Measurements from ENCODE around the gene KRTAP29-1. TPM values are rescaled to one million over a fixed set of nuclear protein-coding genes. Genes with fewer than 3 reads are reported as not detected.
A peak's percentile ranks its signal among the peaks of the same experiment; 100 is the strongest.

The KRTAP29-1 gene
- total RNA-seq, 1 experiment from 2014 or later = not detected

- Histone ChIP-seq H2BK15ac (ENCODE audit: low read depth, low read length) (no peak overlapping the region), H3K27me3 (ENCODE audit: insufficient read depth, low read length) (no peaks in the 10 kb centered on the region), H3K18ac (ENCODE audit: insufficient read length, low read depth, low read length) (no peak overlapping the region), H2BK20ac (ENCODE audit: low read depth, low read length, poor library complexity, severe bottlenecking) (no peak overlapping the region), H3K56ac (ENCODE audit: insufficient read length, low read depth, low read length) (no peak overlapping the region), H2BK5ac (ENCODE audit: insufficient read length, low read length) (no peak overlapping the region), H2BK120ac (ENCODE audit: low read depth, low read length, poor library complexity, severe bottlenecking) (no peak overlapping the region), H3T11ph (ENCODE audit: low read length) (no peak overlapping the region), H4K5ac (ENCODE audit: insufficient read length, low read depth, low read length) (no peak overlapping the region), H3K9ac (ENCODE audit: extremely low read depth, insufficient read length, low read length) (no peak overlapping the region), H3K27ac (ENCODE audit: insufficient read length, low read depth, low read length) (no peak overlapping the region), H3K4ac (ENCODE audit: low read depth, low read length) (no peak overlapping the region), H4K8ac (replicated peaks; ENCODE audit: insufficient read length, low read depth, low read length) (no peak overlapping the region), H3K79me2 (ENCODE audit: insufficient read depth, low read length) (no peaks in the 10 kb centered on the region), H3K4me1 (ENCODE audit: insufficient read depth, low read length) (no peaks in the 10 kb centered on the region), H3K23ac (ENCODE audit: insufficient read length, low read depth, low read length) (no peak overlapping the region), H2AFZ (ENCODE audit: low read length) (no peak overlapping the region), H2AK5ac (ENCODE audit: insufficient read length, low read length) (no peak overlapping the region), H3K14ac (ENCODE audit: insufficient read depth, low read length) (no peak overlapping the region; the same call in 1 of the 2 replicates), H3K4me2 (ENCODE audit: insufficient read depth, insufficient read length, low read length) (no peak overlapping the region), H3K79me1 (ENCODE audit: insufficient read depth, low read depth, low read length, poor library complexity, severe bottlenecking) (no peaks in the 10 kb centered on the region), H3K23me2 (ENCODE audit: insufficient read length, low read depth, low read length, poor library complexity, severe bottlenecking) (no peaks in the 10 kb centered on the region), H4K91ac (ENCODE audit: insufficient read length, low read depth, low read length) (no peak overlapping the region), H2BK12ac (ENCODE audit: insufficient read length, low read depth, low read length) (no peak overlapping the region), H4K20me1 (ENCODE audit: control insufficient read depth, insufficient read depth, insufficient read length) (no peaks in the 10 kb centered on the region), H3K9me3 (ENCODE audit: control insufficient read depth, low read depth, low read length) (no peaks in the 10 kb centered on the region)
- Mint-ChIP-seq H3K9me3 (peaks cover 13% of the 10 kb centered on the region in 2 experiments), H3K4me3 (0 out of 5 replicates have a peak overlapping the region, but pooled peaks of 1 of the 2 experiments have one; percentile 16), H3K27ac (peak overlapping the region in 1 of 3 experiments; percentile 76; a peak in 1 of 7 replicates), H3K4me1 (peaks cover 3 to 4% of the 10 kb centered on the region in 2 experiments; a peak in 2 of 4 replicates), H3K27me3 (ENCODE audit: low read depth) (peaks cover 2% of the 10 kb centered on the region; the same call in 1 of the 2 replicates), H3K36me3 (ENCODE audit: insufficient read depth in 1 of 3, low read depth in 3 of 3) (peaks cover 0 to 13% (median 7%) of the 10 kb centered on the region in 3 experiments; a peak in 1 of 7 replicates)
- no CpG with 5 or more reads among the region's 16 CpGs for WGBS (ENCODE audit: extremely low coverage, insufficient read length, low lambda C conversion rate)
- DNase-seq = peak; percentile 83
- TF ChIP-seq, protein P1, sequence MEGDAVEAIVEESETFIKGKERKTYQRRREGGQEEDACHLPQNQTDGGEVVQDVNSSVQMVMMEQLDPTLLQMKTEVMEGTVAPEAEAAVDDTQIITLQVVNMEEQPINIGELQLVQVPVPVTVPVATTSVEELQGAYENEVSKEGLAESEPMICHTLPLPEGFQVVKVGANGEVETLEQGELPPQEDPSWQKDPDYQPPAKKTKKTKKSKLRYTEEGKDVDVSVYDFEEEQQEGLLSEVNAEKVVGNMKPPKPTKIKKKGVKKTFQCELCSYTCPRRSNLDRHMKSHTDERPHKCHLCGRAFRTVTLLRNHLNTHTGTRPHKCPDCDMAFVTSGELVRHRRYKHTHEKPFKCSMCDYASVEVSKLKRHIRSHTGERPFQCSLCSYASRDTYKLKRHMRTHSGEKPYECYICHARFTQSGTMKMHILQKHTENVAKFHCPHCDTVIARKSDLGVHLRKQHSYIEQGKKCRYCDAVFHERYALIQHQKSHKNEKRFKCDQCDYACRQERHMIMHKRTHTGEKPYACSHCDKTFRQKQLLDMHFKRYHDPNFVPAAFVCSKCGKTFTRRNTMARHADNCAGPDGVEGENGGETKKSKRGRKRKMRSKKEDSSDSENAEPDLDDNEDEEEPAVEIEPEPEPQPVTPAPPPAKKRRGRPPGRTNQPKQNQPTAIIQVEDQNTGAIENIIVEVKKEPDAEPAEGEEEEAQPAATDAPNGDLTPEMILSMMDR (conservative IDR thresholded peaks at IDR 0.05) = peak; percentile 65
Measured at GRCh38 chr17:41324180-41325075, 21.8 kb upstream of the KRTAP29-1 start.
